Activated T-helper 2 cell treated with anti-CD3 and anti-CD28 coated beads, Interferon-gamma antibody, Interleukin-2, Interleukin-4, amounts not matched to agents 10 μg/mL and 5 μg/mL and 100 μg/mL, durations not matched to agents 14 hours and 24 hours and 36 hours (primary cell): ENCODE results near the gene FAM131C. TPM values are rescaled to one million over a fixed set of nuclear protein-coding genes. Genes with fewer than 3 reads are reported as not detected.
A peak's percentile ranks its signal among the peaks of the same experiment; 100 is the strongest.
"Not testable (repeated sequence)": the region's sequence is repeated elsewhere in the genome, so short reads cannot be mapped to it uniquely, and the experiment has no call there.

Experiments
- DNase-seq: peaks from one replicate; pipeline ENCODE4 v3.0.0; 2021; ENCODE audit warnings: low spot score
- H3K27ac Mint-ChIP-seq: one replicate; pipeline ENCODE4 v1.8.0; 2021; ENCODE audit warnings: mixed read lengths
- H3K27me3 Mint-ChIP-seq: one replicate; pipeline ENCODE4 v1.8.0; 2021; ENCODE audit warnings: low read depth, mixed read lengths
- H3K36me3 Mint-ChIP-seq: one replicate; pipeline ENCODE4 v1.8.0; 2021; ENCODE audit warnings: low read depth, mixed read lengths
- H3K4me1 Mint-ChIP-seq: one replicate; pipeline ENCODE4 v1.8.0; 2021; ENCODE audit warnings: low read depth, mixed read lengths
- H3K4me3 Mint-ChIP-seq: one replicate; pipeline ENCODE4 v1.8.0; 2021; ENCODE audit warnings: low read depth, mild to moderate bottlenecking, moderate library complexity, mixed read lengths
- H3K9me3 Mint-ChIP-seq: one replicate; pipeline ENCODE4 v1.8.0; 2021; ENCODE audit warnings: mixed read lengths
- intact Hi-C: fragments of 100-400 bp; cut with micrococcal nuclease; formaldehyde crosslinking; loops from one replicate; pipeline ENCODE4 v1.15.1; 2023
- total RNA-seq: library from RNA; stranded (reverse); gene quantifications from 2 replicates; pipeline ENCODE4 v1.2.3, GENCODE V29; 2022

Gene FAM131C
- total RNA-seq, 1 donor from 2014 or later: 1.4 TPM

DNA sequence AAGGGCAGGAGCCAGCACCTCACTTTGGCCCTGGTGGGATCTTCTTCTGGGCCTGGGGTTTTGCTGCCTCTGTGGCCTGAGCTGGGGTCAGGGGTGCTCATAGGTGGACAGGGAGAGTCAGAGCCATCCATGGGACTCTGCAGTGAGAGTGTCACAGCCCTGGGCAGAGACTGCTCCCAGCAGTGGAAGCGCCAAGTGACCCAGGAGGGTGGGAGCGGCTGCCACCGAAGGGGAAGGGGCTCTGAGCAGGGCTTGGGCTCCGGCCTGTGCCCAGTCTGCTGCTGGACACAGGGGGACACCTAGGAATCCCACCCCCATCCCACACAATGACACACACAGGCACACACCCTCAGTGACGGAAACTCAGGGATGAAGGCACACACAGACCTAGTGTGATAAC is 29.5 kb downstream of the FAM131C start:
- DNase-seq: no peak
- Mint-ChIP-seq H3K27ac (no peak overlapping the region), H3K9me3 (no peaks in the 10 kb centered on the region), H3K4me1 (no peaks in the 10 kb centered on the region), H3K4me3 (no peak overlapping the region), H3K36me3 (no peaks in the 10 kb centered on the region), H3K27me3 (peaks cover 3% of the 10 kb centered on the region)
- intact Hi-C loops: no loop called here

DNA sequence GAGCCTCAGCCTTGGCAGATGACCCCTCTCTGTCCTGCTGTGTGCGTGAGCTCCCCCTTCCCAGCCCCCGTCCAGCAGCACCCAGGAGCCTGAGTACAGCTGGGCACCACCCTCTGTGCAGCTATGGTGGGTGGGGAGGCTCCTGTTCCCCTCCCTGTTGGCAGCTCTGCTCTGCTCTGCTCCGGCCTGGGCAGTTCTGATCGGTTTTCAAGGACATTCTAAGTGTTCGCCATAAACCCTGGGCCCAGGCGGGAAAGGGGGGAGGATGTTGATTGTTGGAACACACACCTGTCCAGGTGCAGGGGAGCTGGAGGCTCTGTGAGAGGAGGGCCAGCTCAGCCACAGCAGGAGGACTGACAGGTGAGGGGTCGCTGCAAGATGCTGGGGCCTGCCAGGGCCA is 29.9 kb downstream of the FAM131C start, which contains the start of gene CLCNKB:
Gene CLCNKB (plus strand): TSS at position 262 of the 400 bp plus-strand sequence. CDS start 711 bp downstream, outside the sequence.
- Mint-ChIP-seq H3K27ac (no peak within 1 kb of the TSS), H3K4me3 (no peak within 1 kb of the TSS), H3K36me3 (no peaks in the 10 kb centered on the region), H3K9me3 (no peaks in the 10 kb centered on the region), H3K4me1 (no peaks in the 10 kb centered on the region), H3K27me3 (peaks cover 3% of the 10 kb centered on the region)
- DNase-seq: no peak
- intact Hi-C loops: no loop called here

DNA sequence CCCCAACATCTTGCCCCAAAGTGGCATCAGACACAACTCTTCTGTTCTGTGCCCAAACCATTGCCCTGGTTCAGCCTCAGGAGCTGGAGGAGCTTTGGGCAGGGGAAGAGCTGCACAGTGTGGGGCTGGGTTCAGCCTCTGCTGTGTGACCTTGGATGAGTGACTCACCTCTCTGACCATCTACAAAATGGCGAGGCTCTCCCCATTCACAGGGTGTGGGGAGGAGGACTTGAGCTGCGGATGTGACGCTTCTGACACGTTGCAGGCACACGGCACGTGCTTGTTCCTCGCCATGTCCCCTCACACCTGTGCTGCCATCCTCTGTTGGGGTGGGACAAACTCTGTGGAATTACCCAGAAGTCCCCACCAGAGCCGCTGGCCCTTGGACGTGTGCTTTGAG is 30.8 kb downstream of the FAM131C start:
- intact Hi-C loops, H3K4me1 Mint-ChIP-seq, H3K27ac Mint-ChIP-seq, H3K27me3 Mint-ChIP-seq, H3K36me3 Mint-ChIP-seq, H3K9me3 Mint-ChIP-seq, DNase-seq, H3K4me3 Mint-ChIP-seq: not testable (repeated sequence)

DNA sequence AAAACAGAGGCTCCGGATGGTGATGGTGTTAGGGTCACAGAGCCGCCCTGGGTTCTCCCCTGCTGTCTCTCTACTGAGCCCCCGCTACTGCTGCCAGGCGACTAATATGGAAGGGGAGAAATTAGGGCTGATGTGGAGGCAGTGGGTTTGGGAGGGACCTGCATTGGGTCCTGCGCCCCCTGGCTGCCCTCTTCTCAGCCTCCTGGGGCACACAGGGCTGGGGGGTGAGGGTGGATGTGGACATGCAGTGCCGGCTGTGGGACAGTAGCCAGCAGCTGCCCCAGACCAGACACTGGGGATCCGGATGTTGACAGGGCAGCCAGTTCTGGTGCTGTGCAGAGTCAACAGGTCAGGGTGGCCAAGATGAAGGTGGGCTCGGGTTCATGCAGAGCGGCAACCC is 31.4 kb downstream of the FAM131C start:
- Mint-ChIP-seq H3K27ac (no peak overlapping the region), H3K4me1 (no peaks in the 10 kb centered on the region), H3K36me3 (no peaks in the 10 kb centered on the region), H3K27me3 (no peaks in the 10 kb centered on the region), H3K4me3 (no peak overlapping the region), H3K9me3 (no peaks in the 10 kb centered on the region)
- DNase-seq: no peak
- intact Hi-C loops: no loop called here

DNA sequence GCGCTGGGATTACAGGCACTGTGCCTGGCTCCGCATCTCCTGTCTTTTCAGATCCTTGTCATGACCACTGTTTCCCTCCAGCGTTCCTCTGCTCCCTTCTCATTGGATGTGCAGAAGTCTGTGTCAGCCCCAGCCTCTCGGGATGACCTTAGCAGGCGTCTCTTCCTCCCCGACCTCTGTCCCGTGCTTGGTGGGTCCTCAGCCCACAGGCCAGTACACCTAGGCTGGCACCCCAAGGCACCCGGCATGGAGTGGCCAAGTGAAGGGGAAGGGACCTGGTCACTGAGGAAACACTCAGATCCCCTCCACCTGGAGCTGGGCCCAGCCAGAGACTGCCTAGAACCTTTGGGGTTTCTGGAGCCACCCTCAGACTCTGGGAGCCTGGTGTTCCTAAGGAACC is 32.3 kb downstream of the FAM131C start:
- Mint-ChIP-seq H3K4me3 (no peak overlapping the region), H3K4me1 (no peaks in the 10 kb centered on the region), H3K36me3 (no peaks in the 10 kb centered on the region), H3K27me3 (no peaks in the 10 kb centered on the region), H3K9me3 (no peaks in the 10 kb centered on the region), H3K27ac (no peak overlapping the region)
- DNase-seq: no peak
- intact Hi-C loops: no loop called here

- H3K27me3 Mint-ChIP-seq, intact Hi-C loops, H3K36me3 Mint-ChIP-seq, H3K4me1 Mint-ChIP-seq, H3K4me3 Mint-ChIP-seq, H3K27ac Mint-ChIP-seq, H3K9me3 Mint-ChIP-seq, DNase-seq: not testable (repeated sequence)
Measured at GRCh38 chr1:16039871-16040270, 33.6 kb downstream of the FAM131C start.

- H3K36me3 Mint-ChIP-seq: no peaks in the 10 kb centered on the region
- intact Hi-C loops: no loop called here
- H3K4me3 Mint-ChIP-seq: no peak overlapping the region
- no peaks in the 10 kb centered on the region for H3K4me1 Mint-ChIP-seq
- no peaks in the 10 kb centered on the region for H3K27me3 Mint-ChIP-seq
- no peak for DNase-seq
- no peak overlapping the region for H3K27ac Mint-ChIP-seq
- no peaks in the 10 kb centered on the region for H3K9me3 Mint-ChIP-seq
Measured at GRCh38 chr1:16038620-16038912, 34.9 kb downstream of the FAM131C start.

GRCh38 chr1:16036461-16036860 is 37.0 kb downstream of the FAM131C start:
- H3K36me3 Mint-ChIP-seq, H3K4me1 Mint-ChIP-seq, H3K27ac Mint-ChIP-seq, intact Hi-C loops, H3K9me3 Mint-ChIP-seq, H3K4me3 Mint-ChIP-seq, H3K27me3 Mint-ChIP-seq, DNase-seq: not testable (repeated sequence)

GRCh38 chr1:16033103-16033632 is 40.3 kb downstream of the FAM131C start:
- intact Hi-C loops: loop anchor here (2.0 kb wide), 2 partner anchors 24 kb away; no protein-coding TSS in a partner anchor
- DNase-seq, H3K36me3 Mint-ChIP-seq, H3K4me3 Mint-ChIP-seq, H3K4me1 Mint-ChIP-seq, H3K9me3 Mint-ChIP-seq, H3K27ac Mint-ChIP-seq, H3K27me3 Mint-ChIP-seq: not testable (repeated sequence)

DNA sequence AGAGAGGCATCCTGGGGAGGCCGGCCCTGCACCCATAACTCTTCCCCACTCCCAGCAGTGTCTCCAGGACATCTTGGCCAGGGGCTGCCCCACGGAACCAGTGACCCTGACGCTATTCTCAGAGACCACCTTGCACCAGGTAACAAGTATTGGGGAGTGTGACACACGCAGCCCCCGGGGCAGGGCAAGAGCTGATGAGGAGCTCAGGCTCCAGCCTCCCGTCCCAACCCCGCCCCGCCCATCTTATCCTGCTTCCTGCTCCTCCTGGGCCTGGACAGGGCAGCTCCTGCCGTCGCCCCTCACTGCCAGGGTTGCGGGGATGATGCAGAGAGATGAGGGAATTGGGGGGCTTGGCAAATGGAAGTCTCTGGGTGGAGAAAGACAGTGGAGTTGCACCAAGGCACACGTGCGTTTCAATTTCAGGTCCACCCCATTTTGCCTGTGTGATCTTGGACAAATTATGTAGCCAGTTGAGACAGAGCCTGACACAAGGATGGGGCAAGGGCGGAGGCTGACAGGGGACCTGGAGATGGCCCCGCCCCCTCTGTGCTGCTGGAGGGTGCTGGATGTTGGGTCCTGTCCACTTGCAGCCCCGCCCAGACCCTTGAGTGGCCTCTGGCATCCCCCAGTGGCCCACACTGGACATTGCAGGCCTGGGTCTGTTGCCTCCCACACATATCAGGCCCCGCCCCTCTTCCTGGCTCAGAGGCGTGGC is 40.9 kb downstream of the FAM131C start:
- Mint-ChIP-seq H3K4me3 (no peak overlapping the region), H3K27ac (no peak overlapping the region), H3K27me3 (peaks cover 7% of the 10 kb centered on the region), H3K9me3 (no peaks in the 10 kb centered on the region), H3K4me1 (no peaks in the 10 kb centered on the region), H3K36me3 (no peaks in the 10 kb centered on the region)
- peak; percentile 35 for DNase-seq
- intact Hi-C loops: loop anchor here (2.0 kb wide), 2 partner anchors 24 kb away; no protein-coding TSS in a partner anchor

DNA sequence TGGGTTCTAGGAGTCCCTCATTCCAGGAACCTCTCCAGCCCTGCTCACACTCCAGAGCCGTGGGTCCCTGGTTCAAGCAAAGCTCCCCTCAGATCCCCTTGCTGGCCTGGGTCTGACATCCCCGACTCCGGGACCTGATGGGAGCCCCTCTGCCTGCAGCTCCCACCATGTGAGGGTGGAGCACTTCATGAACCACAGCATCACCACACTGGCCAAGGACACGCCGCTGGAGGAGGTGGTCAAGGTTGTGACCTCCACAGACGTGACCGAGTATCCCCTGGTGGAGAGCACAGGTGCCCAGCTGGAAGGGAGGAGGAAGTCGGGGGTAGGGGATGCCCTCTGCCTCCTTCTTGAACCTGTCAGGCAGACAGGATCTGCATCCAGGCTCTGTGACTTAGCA is 41.9 kb downstream of the FAM131C start:
- Mint-ChIP-seq H3K27me3 (peaks cover 7% of the 10 kb centered on the region), H3K9me3 (no peaks in the 10 kb centered on the region), H3K4me3 (no peak overlapping the region), H3K4me1 (no peaks in the 10 kb centered on the region), H3K27ac (no peak overlapping the region), H3K36me3 (no peaks in the 10 kb centered on the region)
- no peak for DNase-seq
- intact Hi-C loops: no loop called here

DNA sequence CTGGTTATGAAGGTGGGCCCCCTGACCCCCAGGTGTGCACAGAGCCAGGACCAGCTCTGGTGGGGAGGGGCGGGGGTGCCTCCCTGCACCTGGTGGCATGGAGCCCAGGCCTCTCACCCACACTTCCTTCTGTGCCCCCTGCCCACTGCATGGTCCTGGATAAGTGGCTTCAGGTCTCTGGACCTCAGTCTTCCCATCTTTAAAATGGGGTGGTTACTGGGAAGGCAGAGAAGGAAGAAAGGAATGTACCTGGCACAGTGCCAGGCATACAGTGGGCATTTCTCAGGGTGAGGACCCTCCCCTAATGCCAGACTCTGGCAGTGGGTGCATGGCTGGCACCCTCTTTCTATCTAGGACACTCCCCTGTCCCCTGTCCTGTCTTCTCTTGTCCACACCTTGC is 44.2 kb downstream of the FAM131C start:
- intact Hi-C loops: no loop called here
- Mint-ChIP-seq H3K4me1 (no peaks in the 10 kb centered on the region), H3K9me3 (no peaks in the 10 kb centered on the region), H3K27me3 (peaks cover 7% of the 10 kb centered on the region), H3K27ac (no peak overlapping the region), H3K36me3 (no peaks in the 10 kb centered on the region), H3K4me3 (no peak overlapping the region)
- no peak for DNase-seq

GRCh38 chr1:16029003-16029268 is 44.5 kb downstream of the FAM131C start:
- intact Hi-C loops: not testable (repeated sequence)

More at GRCh38 chr1:16029003-16029268, 44.5 kb downstream of the FAM131C start:
- DNase-seq, H3K4me3 Mint-ChIP-seq, H3K36me3 Mint-ChIP-seq, H3K27ac Mint-ChIP-seq, H3K27me3 Mint-ChIP-seq, H3K4me1 Mint-ChIP-seq, H3K9me3 Mint-ChIP-seq: not testable (repeated sequence)
